NCI-H82 treated with DMSO at 0.1 percent for 48 hours (cell line): ENCODE results near the gene GFI1B.
"Not testable (repeated sequence)": the region's sequence is repeated elsewhere in the genome, so short reads cannot be mapped to it uniquely, and the experiment has no call there.

Source experiments
- DNase-seq: peaks from one replicate; lab custom pipeline; 2025; ENCODE audit not compliant: unreplicated experiment; lab: John Stamatoyannopoulos, UW

GFI1B gene

DNA sequence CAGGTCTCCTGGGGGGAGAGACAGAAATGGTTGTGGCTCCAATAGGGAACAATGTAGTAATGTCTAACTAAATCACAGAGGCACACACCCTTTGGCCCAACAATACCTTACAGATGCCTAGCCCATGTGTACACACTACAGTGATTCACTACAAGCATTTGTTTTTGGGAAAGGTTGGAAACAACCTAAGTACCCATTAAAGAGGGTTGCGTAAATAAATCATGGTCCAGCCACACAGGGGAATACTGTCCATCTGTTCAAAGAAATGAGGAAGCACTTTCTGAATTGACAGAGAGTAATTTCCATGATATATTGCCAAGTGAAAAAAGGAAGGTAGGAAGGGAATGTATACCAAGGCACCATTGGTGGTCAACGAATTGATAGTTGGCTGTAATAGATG lies 30.3 kb downstream of the GFI1B start:
- no peak for DNase-seq

DNA sequence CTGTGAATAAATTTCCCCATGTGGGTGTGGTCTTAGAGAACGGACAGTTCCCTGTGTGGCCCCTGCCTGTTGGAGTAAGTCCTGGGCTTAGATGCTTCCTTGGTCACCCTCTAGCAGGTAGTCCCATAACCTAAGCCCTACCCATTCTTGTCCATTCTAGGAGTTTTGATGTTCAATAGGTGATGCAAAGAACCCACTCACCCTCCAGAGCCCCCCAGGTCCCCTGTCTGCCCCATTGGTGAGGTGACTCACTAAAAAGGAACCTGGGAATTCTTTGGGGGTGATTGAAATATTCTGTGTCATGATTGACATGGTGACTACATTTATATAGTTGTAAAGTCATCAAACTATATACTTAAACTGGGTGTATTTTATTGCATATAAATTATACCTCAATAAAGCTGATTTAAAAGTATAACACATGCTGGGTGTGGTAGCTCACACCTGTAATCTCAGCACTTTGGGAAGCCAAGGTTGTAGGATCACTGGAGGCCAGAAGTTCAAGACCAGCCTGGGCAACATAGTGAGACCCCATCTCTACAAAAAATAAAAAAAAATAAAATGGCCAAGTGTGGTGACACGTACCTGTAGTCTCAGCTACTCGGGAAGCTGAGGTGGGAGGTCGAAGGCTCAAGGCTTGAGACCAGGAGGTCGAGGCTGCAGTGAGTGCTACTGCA lies 31.6 kb downstream of the GFI1B start:
- no peak for DNase-seq

- no peak for DNase-seq
Observed at GRCh38 chr9:133014696-133015095, 36.2 kb downstream of the GFI1B start.

- no peak for DNase-seq
Observed at GRCh38 chr9:133023117-133023890, 44.8 kb downstream of the GFI1B start.

GRCh38 chr9:133026426-133026825 lies 47.9 kb downstream of the GFI1B start:
- no peak for DNase-seq

DNA sequence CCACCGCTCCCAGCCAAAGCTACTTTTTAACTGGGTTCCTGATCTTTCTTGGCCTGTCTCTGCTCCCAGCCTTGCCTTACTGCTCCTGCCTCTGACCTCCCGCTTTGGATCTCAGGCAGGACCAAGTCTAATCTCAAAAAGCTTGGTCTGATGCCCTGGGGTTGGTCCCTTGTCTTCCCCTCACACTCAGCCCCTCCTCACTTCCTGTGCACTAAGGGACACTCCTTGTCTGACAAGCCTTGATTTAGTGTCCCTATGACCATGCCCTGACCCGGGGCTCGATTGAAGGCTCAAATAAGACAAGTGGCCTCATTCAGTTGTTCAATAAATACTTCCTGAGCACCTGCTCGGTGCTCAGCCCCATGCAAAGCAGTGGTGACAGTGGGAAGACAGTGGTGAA lies 48.6 kb downstream of the GFI1B start:
- no peak for DNase-seq

GRCh38 chr9:133028221-133028620 lies 49.7 kb downstream of the GFI1B start:
- no peak for DNase-seq

- DNase-seq, result no peak
Observed at GRCh38 chr9:133029994-133030316, 51.5 kb downstream of the GFI1B start.

DNA sequence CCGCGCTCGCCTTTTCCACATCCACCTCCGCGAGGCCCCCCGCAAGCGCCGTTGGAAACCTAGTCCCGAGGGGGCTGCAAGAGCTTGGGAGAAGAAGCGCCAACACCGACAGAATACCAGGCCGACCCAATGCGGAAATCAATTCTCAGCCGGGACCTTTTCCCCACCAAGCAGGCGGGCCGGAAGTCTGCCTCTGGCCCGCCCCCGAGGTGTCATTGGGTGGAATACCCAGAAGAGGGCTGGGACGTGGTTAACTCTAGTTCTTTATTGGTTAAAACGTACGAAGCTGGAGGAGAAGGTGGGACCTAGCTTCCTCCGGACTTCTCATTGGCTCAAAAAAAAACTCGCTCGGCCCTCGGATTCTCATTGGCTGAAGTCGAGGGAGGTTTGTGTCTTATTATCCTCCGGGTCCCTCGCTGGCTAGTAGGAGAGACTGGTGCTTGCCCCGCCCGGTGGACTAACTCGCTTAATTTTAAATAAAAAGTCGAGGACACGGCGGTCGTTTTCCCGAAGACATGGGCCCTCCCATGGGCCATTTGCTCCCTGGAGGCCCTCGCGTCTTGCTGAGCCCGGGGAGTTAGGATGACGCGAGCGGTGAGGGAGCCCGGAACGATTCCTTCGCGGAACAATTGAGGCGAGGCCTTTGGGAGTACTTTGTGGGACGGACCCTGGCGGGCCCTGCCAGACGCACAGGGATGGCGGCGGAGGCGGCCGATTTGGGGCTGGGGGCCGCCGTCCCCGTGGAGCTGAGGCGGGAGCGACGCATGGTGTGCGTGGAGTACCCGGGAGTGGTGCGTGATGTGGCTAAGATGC lies 52.0 kb downstream of the GFI1B start, which contains the start of gene GTF3C5:
TSS of gene GTF3C5 (plus strand) at position 681 of the 813 bp plus-strand sequence. CDS start at position 696, 15 bp downstream.
- peak; percentile 99 for DNase-seq

DNA sequence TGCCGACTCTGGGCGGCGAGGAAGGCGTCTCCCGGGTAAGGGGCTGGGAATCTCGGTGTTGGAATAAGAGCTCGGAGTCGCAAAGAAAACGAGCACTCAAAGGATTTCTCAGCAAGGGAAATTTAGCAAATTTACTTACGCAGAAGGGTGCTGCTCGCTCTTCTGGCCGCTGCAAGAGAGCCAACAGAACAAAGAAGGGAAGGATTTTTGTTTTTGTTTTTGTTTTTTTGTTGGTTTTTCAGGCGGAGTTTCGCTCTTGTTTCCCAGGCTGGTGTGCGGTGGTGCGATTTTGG lies 52.6 kb downstream of the GFI1B start:
- DNase-seq, result no peak

DNA sequence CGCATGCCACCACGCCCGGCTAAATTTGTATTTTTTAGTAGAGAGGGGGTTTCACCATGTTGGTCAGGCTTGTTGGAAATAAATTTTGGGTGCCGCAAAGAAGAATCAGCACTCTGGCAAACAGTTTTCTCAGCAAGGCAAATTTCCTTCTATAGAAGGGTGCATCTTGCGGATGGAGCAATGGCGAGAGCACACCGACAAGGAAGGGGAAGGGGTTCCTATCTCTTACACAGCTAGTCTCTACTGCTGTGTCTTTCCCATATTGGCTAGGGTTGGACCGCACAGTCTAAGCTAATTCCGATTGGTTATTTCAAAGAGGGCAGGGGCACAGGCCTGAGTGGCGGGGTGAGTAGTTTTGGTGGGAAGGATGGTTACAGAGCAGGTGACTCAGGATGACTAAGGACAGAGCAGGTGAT lies 53.0 kb downstream of the GFI1B start:
- DNase-seq, result no peak

DNA sequence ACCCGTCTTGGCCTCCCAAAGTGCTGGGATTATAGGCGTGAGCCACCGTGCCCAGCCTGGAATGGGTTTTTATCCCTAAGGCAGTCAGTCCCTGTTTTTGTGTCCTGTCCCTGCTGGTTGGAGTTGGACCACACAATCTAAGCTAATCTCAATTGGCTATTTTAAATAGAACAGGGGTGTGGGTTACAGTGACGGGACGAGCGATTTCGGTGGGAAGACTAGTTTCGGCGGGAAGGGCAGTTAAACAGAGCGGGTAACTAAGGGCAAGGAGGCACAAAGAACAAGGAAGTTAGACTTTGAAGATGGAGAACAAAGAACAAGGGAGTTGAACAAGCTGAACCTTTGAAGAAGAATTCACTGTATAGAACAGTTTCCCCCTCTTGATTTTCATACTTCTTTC lies 53.7 kb downstream of the GFI1B start:
- no peak for DNase-seq

DNA sequence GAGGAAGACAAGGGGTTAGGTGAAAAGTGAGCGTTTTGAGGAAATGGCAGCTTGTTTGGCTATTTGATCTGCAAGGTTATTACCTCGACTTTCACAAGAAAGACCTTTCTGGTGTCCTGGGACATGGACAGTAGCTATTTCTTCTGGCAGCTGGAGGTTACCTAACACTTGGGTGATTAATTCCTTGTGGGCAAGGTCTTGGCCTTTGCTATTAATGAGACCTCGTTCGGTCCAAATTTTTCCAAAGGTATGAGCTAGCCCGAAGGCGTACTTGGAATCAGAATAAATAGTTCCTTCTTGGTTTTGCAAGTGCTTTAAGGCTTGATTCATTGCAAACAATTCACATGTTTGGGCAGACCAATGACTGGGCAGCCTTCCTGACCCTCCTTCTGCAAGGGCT lies 57.2 kb downstream of the GFI1B start:
- no peak for DNase-seq

DNA sequence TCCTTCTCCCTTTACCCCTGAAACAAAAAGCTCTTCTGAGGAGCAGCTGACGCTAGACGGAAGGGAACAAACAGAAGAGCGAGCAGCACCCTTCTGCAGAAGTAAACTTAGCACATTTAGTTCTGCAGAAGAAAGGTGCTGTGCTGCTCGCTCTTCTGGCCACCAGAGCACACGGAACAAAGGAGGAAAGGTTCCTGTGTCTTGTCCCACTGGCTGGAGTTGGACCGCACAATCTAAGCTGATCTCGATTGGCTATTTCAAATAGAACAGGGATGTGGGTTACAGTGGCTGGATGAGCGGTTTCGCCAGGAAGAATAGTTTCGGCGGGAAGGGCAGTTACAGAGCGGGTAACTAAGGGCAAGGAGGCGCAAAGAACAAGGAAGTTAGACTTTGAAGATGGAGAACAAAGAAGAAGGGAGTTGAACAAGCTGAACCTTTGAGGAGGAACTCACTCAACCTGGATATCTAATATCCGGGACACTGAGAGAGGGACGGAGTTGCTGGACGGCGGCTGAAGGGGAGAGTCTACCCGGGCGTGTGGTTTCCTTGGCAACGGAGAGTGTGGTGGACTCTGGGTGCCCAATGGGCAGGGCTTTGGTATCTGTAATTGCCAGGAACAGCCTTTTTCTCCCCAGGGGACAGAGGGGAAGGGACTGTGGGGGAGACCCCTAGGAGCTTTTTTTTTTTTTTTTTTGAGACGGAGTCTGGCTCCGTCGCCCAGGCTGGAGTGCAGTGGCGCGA lies 59.5 kb downstream of the GFI1B start:
- DNase-seq, result no peak

DNA sequence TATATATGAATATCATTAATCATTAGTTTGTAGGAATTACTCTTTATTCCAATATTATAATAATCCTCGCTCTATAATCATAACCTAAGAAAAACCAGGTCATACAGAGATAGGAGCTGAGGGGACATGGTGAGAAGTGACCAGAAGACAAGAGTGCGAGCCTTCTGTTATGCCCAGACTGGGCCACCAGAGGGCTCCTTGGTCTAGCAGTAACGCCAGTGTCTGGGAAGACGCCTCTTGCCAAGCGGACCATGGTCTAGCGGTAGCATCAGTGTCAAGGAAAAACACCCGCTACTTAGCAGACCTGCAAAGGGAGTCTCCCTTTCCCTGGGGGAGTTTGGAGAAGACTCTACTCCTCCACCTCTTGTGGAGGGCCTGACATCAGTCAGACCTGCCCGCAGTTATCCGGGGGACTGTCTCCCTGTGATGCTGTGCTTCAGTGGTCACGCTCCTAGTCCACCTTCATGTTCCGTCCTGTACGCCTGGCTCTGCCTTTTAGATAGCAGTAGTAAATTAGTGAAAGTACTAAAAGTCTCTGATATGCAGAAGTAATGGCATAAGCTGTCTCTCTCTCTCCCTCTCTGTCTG lies 62.5 kb downstream of the GFI1B start:
- not testable (repeated sequence) for DNase-seq
